Measurements from ENCODE around the gene ENC1.

GRCh38 chr5:74578356-74579044 is 62.0 kb downstream of the ENC1 start:
- no peak for TF ChIP-seq TAF1 (IDR thresholded peaks at IDR 0.05; ENCODE audit: low read depth, low read length)
- TF ChIP-seq POLR2A (IDR thresholded peaks at IDR 0.05; ENCODE audit: low read depth, low read length), result no peak
- TF ChIP-seq POLR2AphosphoS5 (IDR thresholded peaks at IDR 0.05; ENCODE audit: low read depth, low read length), result no peak
- no peak for TF ChIP-seq POU2F2 (IDR thresholded peaks at IDR 0.05; ENCODE audit: low read depth, low read length)
